Smooth muscle cell (in vitro differentiated cells): ENCODE measurements around the gene SCP2. TPM values are rescaled to one million over a fixed set of nuclear protein-coding genes. Genes with fewer than 3 reads are reported as not detected.

Source experiments
- DNase-seq: peaks from one replicate; lab custom pipeline; 2025; ENCODE audit not compliant: unreplicated experiment; lab: John Stamatoyannopoulos, UW
- H2AFZ ChIP-seq: fragments of 200-600 bp; sonication (generic); 2 replicates; pipeline ENCODE4 v1.6.0; 2016; ENCODE audit warnings: antibody characterized with exemption, low read depth, mild to moderate bottlenecking
- H3F3A ChIP-seq: fragments of 200-600 bp; sonication (generic); 2 replicates; pipeline ENCODE4 v1.6.0; 2017; ENCODE audit warnings: antibody characterized with exemption, low read depth
- H3K27ac ChIP-seq: fragments of 200-600 bp; sonication (generic); 2 replicates; pipeline ENCODE4 v1.5.1; 2016; ENCODE audit warnings: low read depth, mild to moderate bottlenecking
- H3K27me3 ChIP-seq: fragments of 200-600 bp; sonication (generic); 2 replicates; pipeline ENCODE4 v1.6.1; 2016; ENCODE audit warnings: low read depth, mild to moderate bottlenecking
- H3K36me3 ChIP-seq: fragments of 200-600 bp; sonication (generic); 2 replicates; pipeline ENCODE4 v1.5.1; 2016; ENCODE audit warnings: low read depth
- H3K4me1 ChIP-seq: fragments of 200-600 bp; sonication (generic); 2 replicates; pipeline ENCODE4 v1.5.1; 2016; ENCODE audit warnings: low read depth
- H3K4me2 ChIP-seq: fragments of 200-600 bp; sonication (generic); 2 replicates; pipeline ENCODE4 v1.6.0; 2016; ENCODE audit warnings: mild to moderate bottlenecking
- H3K4me3 ChIP-seq: fragments of 200-600 bp; sonication (generic); 2 replicates; pipeline ENCODE4 v1.5.1; 2016; ENCODE audit warnings: mild to moderate bottlenecking
- H3K79me2 ChIP-seq: fragments of 200-600 bp; sonication (generic); 2 replicates; pipeline ENCODE4 v1.6.0; 2016; ENCODE audit warnings: low read depth, mild to moderate bottlenecking
- H3K9ac ChIP-seq: fragments of 200-600 bp; sonication (generic); 2 replicates; pipeline ENCODE4 v1.6.0; 2016; ENCODE audit warnings: low read depth
- H3K9me3 ChIP-seq: fragments of 200-600 bp; sonication (generic); replicated peaks from 2 replicates; pipeline ENCODE4 v1.5.1; 2016; ENCODE audit warnings: low read depth
- H4K20me1 ChIP-seq: fragments of 200-600 bp; sonication (generic); 2 replicates; pipeline ENCODE4 v1.6.0; 2016; ENCODE audit warnings: low read depth
- WGBS: methylation state at CpG from one replicate; pipeline ENCODE4 v1.1.7; 2016; ENCODE audit warnings: low lambda C conversion rate; 5-methylcytosine and 5-hydroxymethylcytosine counted together
- polyA plus RNA-seq: library from polyadenylated mRNA; unstranded; fragments of >200 nt; fragmentation: Nextera tagmentation; extraction: Ambion mirVana; gene quantifications from 2 replicates; pipeline ENCODE4 v1.2.1, GENCODE V29; 2016
- total RNA-seq: library from RNA; depleted of rRNA; stranded (reverse); fragments of >200 nt; gene quantifications from 2 replicates; pipeline ENCODE4 v1.2.3, GENCODE V29; 2014
- TF ChIP-seq, protein P1 (sequence below): fragments of 200-600 bp; sonication (generic); IDR thresholded peaks from 2 replicates; pipeline ENCODE4 v1.5.1; 2017; ENCODE audit warnings: borderline replicate concordance, mild to moderate bottlenecking, antibody characterized with exemption; ENCODE audit not compliant: insufficient read depth, poor library complexity, severe bottlenecking

The SCP2 gene
- total and polyA plus RNA-seq, 2 experiments from 2014 or later, result 94.8 to 120 TPM

DNA sequence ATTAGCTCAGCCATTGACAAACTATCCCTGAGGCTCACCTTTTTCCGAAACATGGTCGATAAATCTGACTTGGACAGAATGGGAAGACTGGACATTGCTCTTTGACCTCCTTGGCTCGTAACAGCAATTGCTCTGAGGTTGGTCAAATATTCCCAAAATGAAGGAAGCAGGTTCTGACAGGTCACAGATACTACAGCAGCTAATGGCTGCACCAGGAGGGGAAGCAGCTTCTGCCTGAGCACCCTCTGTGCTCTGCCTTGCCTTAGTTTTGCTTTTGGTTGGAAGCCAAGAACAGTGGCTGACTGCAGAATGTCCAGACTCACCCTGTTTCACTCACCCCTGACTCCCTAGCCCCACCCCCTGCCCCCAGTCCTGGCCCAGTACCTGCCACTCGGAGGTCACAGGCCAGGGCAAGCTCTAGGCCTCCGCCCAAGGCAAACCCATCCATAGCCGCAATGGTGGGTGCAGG lies 20.9 kb upstream of the SCP2 start:
- no peaks in the 10 kb centered on the region for H3F3A ChIP-seq

DNA sequence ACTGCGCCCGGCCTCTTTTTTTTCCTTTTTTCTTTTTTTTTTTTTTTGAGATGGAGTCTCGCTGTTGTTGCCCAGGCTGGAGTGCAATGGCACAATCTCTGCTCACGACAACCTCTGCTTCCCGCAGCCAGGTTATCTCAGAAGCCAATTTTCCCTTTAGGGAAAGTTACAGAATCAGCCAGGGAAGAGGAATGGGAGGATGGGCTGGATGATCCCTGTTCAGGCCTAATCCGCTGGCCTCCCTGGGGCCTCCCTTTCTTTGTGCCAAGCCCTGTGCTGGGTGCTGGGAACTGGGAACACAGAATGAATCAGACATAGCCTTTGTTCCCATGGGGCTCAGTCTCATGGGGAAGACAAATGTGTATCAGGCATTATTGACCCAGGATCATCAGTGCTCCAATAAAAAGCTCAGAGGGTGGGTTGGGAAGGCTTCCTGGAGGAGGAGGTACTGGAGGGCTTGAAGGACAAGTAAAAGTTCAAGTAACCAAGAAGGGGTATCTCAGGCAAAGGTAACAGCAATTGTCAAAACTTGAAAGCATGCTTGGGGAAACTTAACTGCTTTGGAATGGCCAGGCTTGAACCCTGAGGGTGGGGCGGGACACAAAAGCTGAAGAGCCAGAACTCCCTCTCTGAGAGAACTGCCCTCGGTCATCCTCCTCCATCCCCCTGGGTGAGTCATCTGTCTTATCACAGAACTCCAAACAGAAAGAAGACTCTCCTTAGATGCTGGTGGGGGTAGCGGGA lies 19.8 kb upstream of the SCP2 start:
- DNase-seq, result no peak
- WGBS, result 86% methylated on average over 9 of the region's 9 CpGs
- Histone ChIP-seq H3K4me2 (no peak overlapping the region), H3K4me3 (no peak overlapping the region), H3K79me2 (no peaks in the 10 kb centered on the region), H3F3A (no peaks in the 10 kb centered on the region), H3K9me3 (no peaks in the 10 kb centered on the region), H3K36me3 (no peaks in the 10 kb centered on the region), H3K27me3 (no peaks in the 10 kb centered on the region), H3K27ac (no peak overlapping the region), H4K20me1 (no peaks in the 10 kb centered on the region), H2AFZ (no peak overlapping the region), H3K4me1 (no peaks in the 10 kb centered on the region), H3K9ac (no peak overlapping the region)
- TF ChIP-seq, protein P1, sequence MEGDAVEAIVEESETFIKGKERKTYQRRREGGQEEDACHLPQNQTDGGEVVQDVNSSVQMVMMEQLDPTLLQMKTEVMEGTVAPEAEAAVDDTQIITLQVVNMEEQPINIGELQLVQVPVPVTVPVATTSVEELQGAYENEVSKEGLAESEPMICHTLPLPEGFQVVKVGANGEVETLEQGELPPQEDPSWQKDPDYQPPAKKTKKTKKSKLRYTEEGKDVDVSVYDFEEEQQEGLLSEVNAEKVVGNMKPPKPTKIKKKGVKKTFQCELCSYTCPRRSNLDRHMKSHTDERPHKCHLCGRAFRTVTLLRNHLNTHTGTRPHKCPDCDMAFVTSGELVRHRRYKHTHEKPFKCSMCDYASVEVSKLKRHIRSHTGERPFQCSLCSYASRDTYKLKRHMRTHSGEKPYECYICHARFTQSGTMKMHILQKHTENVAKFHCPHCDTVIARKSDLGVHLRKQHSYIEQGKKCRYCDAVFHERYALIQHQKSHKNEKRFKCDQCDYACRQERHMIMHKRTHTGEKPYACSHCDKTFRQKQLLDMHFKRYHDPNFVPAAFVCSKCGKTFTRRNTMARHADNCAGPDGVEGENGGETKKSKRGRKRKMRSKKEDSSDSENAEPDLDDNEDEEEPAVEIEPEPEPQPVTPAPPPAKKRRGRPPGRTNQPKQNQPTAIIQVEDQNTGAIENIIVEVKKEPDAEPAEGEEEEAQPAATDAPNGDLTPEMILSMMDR, result no peak

More for the DNA sequence above, 20.9 kb upstream of the SCP2 start:
- Histone ChIP-seq H2AFZ (no peak overlapping the region), H3K79me2 (no peaks in the 10 kb centered on the region), H3K9ac (no peak overlapping the region), H3K4me1 (no peaks in the 10 kb centered on the region), H3K27me3 (no peaks in the 10 kb centered on the region), H3K4me3 (no peak overlapping the region), H3K36me3 (no peaks in the 10 kb centered on the region), H3K9me3 (no peaks in the 10 kb centered on the region), H3K4me2 (no peak overlapping the region), H3K27ac (no peak overlapping the region), H4K20me1 (no peaks in the 10 kb centered on the region)
- WGBS, result 95% methylated on average over 6 of the region's 6 CpGs
- TF ChIP-seq, protein P1, result no peak
- no peak for DNase-seq

DNA sequence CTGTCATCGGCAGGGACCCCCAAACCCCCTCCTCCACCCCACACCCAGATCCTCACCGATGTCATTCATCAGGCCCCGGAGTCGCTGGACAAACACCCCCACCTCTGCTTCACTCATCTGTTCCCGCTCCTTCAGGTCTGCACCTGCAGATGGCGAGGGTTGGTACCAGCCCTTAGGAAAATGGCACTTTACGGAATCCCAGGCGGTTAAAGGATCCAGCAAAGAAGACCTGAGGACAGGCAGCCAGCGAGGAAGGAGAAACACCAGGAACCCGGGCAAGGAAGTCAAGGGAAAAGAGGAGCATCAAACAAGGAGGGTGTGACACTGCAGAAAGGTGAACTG lies 19.3 kb upstream of the SCP2 start:
- H3K4me1 ChIP-seq, result no peaks in the 10 kb centered on the region
- no peak overlapping the region for H2AFZ ChIP-seq
- H3K27ac ChIP-seq, result no peak overlapping the region
- WGBS, result 82% methylated on average over 10 of the region's 10 CpGs
- no peak overlapping the region for H3K9ac ChIP-seq
- H3K4me2 ChIP-seq, result no peak overlapping the region
- no peaks in the 10 kb centered on the region for H3K27me3 ChIP-seq
- H3K4me3 ChIP-seq, result no peak overlapping the region
- no peaks in the 10 kb centered on the region for H3K36me3 ChIP-seq
- H3F3A ChIP-seq, result no peaks in the 10 kb centered on the region
- DNase-seq, result no peak
- TF ChIP-seq, protein P1, result no peak
- H4K20me1 ChIP-seq, result no peaks in the 10 kb centered on the region
- H3K9me3 ChIP-seq, result no peaks in the 10 kb centered on the region
- H3K79me2 ChIP-seq, result no peaks in the 10 kb centered on the region

DNA sequence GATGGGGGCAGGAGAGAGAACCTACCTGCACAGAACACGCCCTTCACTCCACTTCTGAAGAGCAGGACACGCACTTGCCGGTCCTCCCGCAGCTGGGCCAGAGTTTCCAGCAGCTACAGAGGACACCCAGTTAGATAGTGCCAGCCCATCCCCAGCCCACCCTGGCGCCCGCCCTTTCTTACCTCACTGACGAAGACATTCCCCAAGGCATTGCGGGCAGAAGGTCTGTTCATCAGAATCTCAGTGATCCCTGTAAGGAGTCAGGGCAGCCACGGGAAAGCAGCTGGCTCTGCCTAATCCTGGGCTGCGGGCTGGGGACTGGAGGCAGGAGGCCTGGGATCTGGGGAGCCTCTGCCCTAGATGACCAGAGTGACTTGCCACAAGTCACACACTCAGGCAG lies 15.5 kb upstream of the SCP2 start:
- Histone ChIP-seq H4K20me1 (no peaks in the 10 kb centered on the region), H3K9ac (no peak overlapping the region), H2AFZ (no peak overlapping the region), H3K4me2 (no peak overlapping the region), H3K4me3 (no peak overlapping the region), H3K27me3 (no peaks in the 10 kb centered on the region), H3K27ac (no peak overlapping the region), H3K79me2 (no peaks in the 10 kb centered on the region), H3K4me1 (no peaks in the 10 kb centered on the region), H3K36me3 (no peaks in the 10 kb centered on the region), H3K9me3 (no peaks in the 10 kb centered on the region), H3F3A (no peaks in the 10 kb centered on the region)
- no peak for DNase-seq
- TF ChIP-seq, protein P1, result no peak
- 91% methylated on average over 10 of the region's 10 CpGs for WGBS
